ENCODE results near the gene ADNP. TPM values are rescaled to one million over a fixed set of nuclear protein-coding genes. Genes with fewer than 3 reads are reported as not detected.

ADNP gene
- total and polyA plus RNA-seq, 2 of the 13 experiments (the other 11 are each of a cell fraction or from before 2014, with no cell fraction given), result 21.0 to 21.5 TPM

GRCh38 chr20:50855498-50856474 lies 75.5 kb downstream of the ADNP start (continued):
- TF ChIP-seq HNF4A (CRISPR knock-in tag; IDR thresholded peaks at IDR 0.05) (peak; percentile 78), RXRB (CRISPR knock-in tag; IDR thresholded peaks at IDR 0.05; ENCODE audit: borderline replicate concordance) (peak; percentile 49; the same call in 1 of the 2 replicates), ZSCAN31 (CRISPR knock-in tag; IDR thresholded peaks at IDR 0.05; ENCODE audit: low read depth) (0 out of 2 replicates have a peak, but pooled peaks have one; percentile 5), ZNF670 (CRISPR knock-in tag; IDR thresholded peaks at IDR 0.05; ENCODE audit: borderline replicate concordance) (no peak), ZNF572 (CRISPR knock-in tag; IDR thresholded peaks at IDR 0.05) (0 out of 2 replicates have a peak, but pooled peaks have one; percentile 66), ZNF850 (CRISPR knock-in tag; conservative IDR thresholded peaks at IDR 0.05) (no peak), PPARG (CRISPR knock-in tag; conservative IDR thresholded peaks at IDR 0.05) (no peak), ZNF496 (CRISPR knock-in tag; IDR thresholded peaks at IDR 0.05; ENCODE audit: insufficient replicate concordance) (no peak), CHD2 (IDR thresholded peaks at IDR 0.05; ENCODE audit: low read depth, low read length) (no peak), DPF2 (CRISPR knock-in tag; IDR thresholded peaks at IDR 0.05; ENCODE audit: borderline replicate concordance, low read depth) (peak; percentile 36; the same call in 1 of the 2 replicates), ZIK1 (CRISPR knock-in tag; IDR thresholded peaks at IDR 0.05; ENCODE audit: borderline replicate concordance, low read depth) (no peak), KAT2B (IDR thresholded peaks at IDR 0.05; ENCODE audit: borderline replicate concordance, low read depth, low read length) (no peak), ZMYM4 (CRISPR knock-in tag; IDR thresholded peaks at IDR 0.05) (peak; percentile 25; the same call in 1 of the 2 replicates), ATM (IDR thresholded peaks at IDR 0.05; ENCODE audit: borderline replicate concordance) (no peak), ZFP1 (CRISPR knock-in tag; IDR thresholded peaks at IDR 0.05) (no peak), KDM5B (CRISPR knock-in tag; IDR thresholded peaks at IDR 0.05; ENCODE audit: borderline replicate concordance) (0 out of 2 replicates have a peak, but pooled peaks have one; percentile 29), SALL2 (CRISPR knock-in tag; IDR thresholded peaks at IDR 0.05) (no peak; the same call in 1 of the 2 replicates), YEATS2 (CRISPR knock-in tag; IDR thresholded peaks at IDR 0.05; ENCODE audit: borderline replicate concordance) (peak; percentile 39; the same call in 1 of the 2 replicates), ZNF704 (CRISPR knock-in tag; IDR thresholded peaks at IDR 0.05; ENCODE audit: borderline replicate concordance) (peak; percentile 61; the same call in 1 of the 2 replicates), BCL3 (CRISPR knock-in tag; IDR thresholded peaks at IDR 0.05) (0 out of 2 replicates have a peak, but pooled peaks have one; percentile 24), RORA (CRISPR knock-in tag; IDR thresholded peaks at IDR 0.05) (no peak), ZNF747 (CRISPR knock-in tag; IDR thresholded peaks at IDR 0.05; ENCODE audit: borderline replicate concordance) (peak; percentile 38; the same call in 1 of the 2 replicates), ATF4 (CRISPR knock-in tag; IDR thresholded peaks at IDR 0.05) (no peak), TRAFD1 (CRISPR knock-in tag; IDR thresholded peaks at IDR 0.05; ENCODE audit: borderline replicate concordance) (no peak)

Measured in HepG2 (cell line).